Activated CD8-positive, alpha-beta memory T cell treated with anti-CD3 and anti-CD28 coated beads, Interleukin-2, amount 50 U/mL, for 48 hours (primary cell): ENCODE measurements around the gene JAK2.
"Not testable (repeated sequence)": the region's sequence is repeated elsewhere in the genome, so short reads cannot be mapped to it uniquely, and the experiment has no call there.

Experiments
- DNase-seq: peaks from one replicate; pipeline ENCODE4 v3.0.0-alpha.2; 2020

The JAK2 gene

GRCh38 chr9:4984621-4985385 lies at the start of gene JAK2:
TSS of gene JAK2 (plus strand) at chr9:4985272. CDS start at chr9:5021988, 36,716 bp downstream.
- DNase-seq, result peak; percentile 91

- DNase-seq, result no peak
These were observed 48.8 kb upstream of the JAK2 start for GRCh38 chr9:4936277-4936676.

GRCh38 chr9:4936823-4937222 lies 48.2 kb upstream of the JAK2 start:
- DNase-seq, result no peak

GRCh38 chr9:4937446-4937845 lies 47.6 kb upstream of the JAK2 start:
- DNase-seq, result no peak

GRCh38 chr9:4938496-4938895 lies 46.6 kb upstream of the JAK2 start:
- DNase-seq, result no peak

GRCh38 chr9:4939118-4939561 lies 45.9 kb upstream of the JAK2 start:
- no peak for DNase-seq

GRCh38 chr9:4942042-4942691 lies 42.9 kb upstream of the JAK2 start:
- DNase-seq, result not testable (repeated sequence)

- DNase-seq, result no peak
These were observed 41.7 kb upstream of the JAK2 start for GRCh38 chr9:4943346-4943745.

- DNase-seq, result peak; percentile 71
These were observed 40.5 kb upstream of the JAK2 start for GRCh38 chr9:4944431-4945211.

GRCh38 chr9:4946937-4947336 lies 38.1 kb upstream of the JAK2 start:
- DNase-seq, result no peak

GRCh38 chr9:4955836-4956235 lies 29.2 kb upstream of the JAK2 start:
- no peak for DNase-seq

- DNase-seq, result no peak
These were observed 26.0 kb upstream of the JAK2 start for GRCh38 chr9:4959031-4959430.

- DNase-seq, result no peak
These were observed 23.0 kb upstream of the JAK2 start for GRCh38 chr9:4962085-4962484.

- no peak for DNase-seq
These were observed 20.5 kb upstream of the JAK2 start for GRCh38 chr9:4964540-4964939.

- DNase-seq, result no peak
These were observed 19.8 kb upstream of the JAK2 start for GRCh38 chr9:4965174-4965821.

- DNase-seq, result no peak
These were observed 17.5 kb upstream of the JAK2 start for GRCh38 chr9:4967523-4967922.

- no peak for DNase-seq
These were observed 15.9 kb upstream of the JAK2 start for GRCh38 chr9:4969130-4969529.

- peak; percentile 76 for DNase-seq
These were observed 14.0 kb upstream of the JAK2 start for GRCh38 chr9:4970970-4971641.

- no peak for DNase-seq
These were observed 11.8 kb upstream of the JAK2 start for GRCh38 chr9:4973246-4973645.

- no peak for DNase-seq
These were observed 11.2 kb upstream of the JAK2 start for GRCh38 chr9:4973902-4974301.

GRCh38 chr9:4979239-4979638 lies 5.8 kb upstream of the JAK2 start:
- DNase-seq, result no peak

GRCh38 chr9:4980086-4980727 lies 4.9 kb upstream of the JAK2 start:
- no peak for DNase-seq
